Peyer's patch (tissue), 4 donors: ENCODE data around the gene RNF169.

ENCODE experiments used
- CTCF ChIP-seq, 6 experiments: fragments of 450-650 bp in 4 of 6; fragments of 200-600 bp in 2 of 6; sonication (generic) in 1 of 6; IDR thresholded peaks; one replicate each; pipeline ENCODE4 v1.5.1; 2017 to 2019; ENCODE audit warnings: antibody characterized with exemption in 6 of 6, mild to moderate bottlenecking in 3 of 6, moderate library complexity in 1 of 6
- POLR2A ChIP-seq, 2 donors: fragments of 450-650 bp; IDR thresholded peaks; one replicate each; pipeline ENCODE4 v1.5.1; 2017; ENCODE audit warnings: antibody characterized with exemption in 2 of 2, mild to moderate bottlenecking in 2 of 2, moderate library complexity in 2 of 2

- TF ChIP-seq CTCF (IDR thresholded peaks at IDR 0.05) (no peak), POLR2A (IDR thresholded peaks at IDR 0.05) (no peak)
Observed at GRCh38 chr11:74749965-74750296, 1.3 kb downstream of the RNF169 start.
